Hippocampal formation (tissue), 2 donors: Measurements from ENCODE around the gene LEKR1.
"Not testable (repeated sequence)": the region's sequence is repeated elsewhere in the genome, so short reads cannot be mapped to it uniquely, and the experiment has no call there.

Experiments used
- DNase-seq, 2 donors: peaks; one replicate each; lab custom pipeline; 2025; lab: John Stamatoyannopoulos, UW

The LEKR1 gene

DNA sequence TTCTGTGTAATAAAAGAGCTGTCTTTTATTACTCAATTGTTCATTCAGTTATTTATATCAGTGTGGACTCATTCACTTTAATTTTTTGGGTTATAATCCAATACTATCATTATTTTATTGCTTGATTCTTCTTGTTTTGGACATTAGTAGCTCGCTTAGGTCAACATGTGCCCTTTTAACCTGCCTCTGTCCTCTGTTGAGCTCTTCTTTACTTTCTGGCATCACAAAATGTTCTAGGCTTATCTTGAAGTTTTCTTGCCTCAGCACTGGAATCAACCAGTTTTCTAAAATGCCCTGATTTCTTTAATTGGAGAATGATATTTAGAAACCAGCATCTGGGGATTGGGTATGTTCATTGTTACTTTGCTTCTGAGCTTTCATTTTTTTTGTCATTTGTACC, 82.2 kb downstream of the LEKR1 start:
- no peak for DNase-seq

DNA sequence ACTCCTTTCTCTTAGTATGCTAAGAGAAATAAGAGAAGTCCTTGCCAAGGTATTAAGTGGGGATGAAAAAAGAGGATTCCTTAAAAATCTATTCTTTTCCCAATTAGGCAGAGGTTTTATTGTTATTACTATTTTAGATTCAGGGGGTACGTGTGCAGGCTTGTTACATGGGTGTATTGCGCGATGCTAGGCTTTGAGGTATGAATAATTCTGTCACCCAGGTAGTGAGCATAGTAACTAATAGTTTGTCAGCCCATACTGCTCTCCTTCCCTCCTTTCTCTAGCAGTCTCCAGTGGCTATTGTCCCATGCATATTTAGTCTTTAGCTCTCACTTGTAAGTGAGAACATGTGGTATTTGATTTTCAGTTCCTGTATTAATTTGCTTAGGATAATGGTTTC, 83.9 kb downstream of the LEKR1 start:
- no peak for DNase-seq

DNA sequence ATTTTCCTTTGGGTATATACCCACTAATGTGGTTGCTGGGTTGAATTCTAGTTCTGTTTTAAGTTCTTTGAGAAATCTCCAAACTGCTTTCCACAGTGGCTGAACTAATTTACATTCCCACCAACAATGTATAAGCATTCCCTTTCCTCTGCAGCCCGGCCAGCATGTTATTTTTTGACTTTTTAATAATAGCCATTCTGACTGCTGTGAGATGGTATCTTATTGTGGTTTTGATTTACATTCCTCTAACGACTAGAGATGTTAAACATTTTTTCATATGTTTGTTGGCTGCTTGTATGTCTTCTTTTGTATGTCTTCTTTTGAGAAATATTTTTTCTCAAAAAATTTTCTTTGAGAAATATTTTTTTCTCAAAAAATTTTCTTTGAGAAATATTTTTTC, 84.7 kb downstream of the LEKR1 start:
- DNase-seq, result not testable (repeated sequence)

DNA sequence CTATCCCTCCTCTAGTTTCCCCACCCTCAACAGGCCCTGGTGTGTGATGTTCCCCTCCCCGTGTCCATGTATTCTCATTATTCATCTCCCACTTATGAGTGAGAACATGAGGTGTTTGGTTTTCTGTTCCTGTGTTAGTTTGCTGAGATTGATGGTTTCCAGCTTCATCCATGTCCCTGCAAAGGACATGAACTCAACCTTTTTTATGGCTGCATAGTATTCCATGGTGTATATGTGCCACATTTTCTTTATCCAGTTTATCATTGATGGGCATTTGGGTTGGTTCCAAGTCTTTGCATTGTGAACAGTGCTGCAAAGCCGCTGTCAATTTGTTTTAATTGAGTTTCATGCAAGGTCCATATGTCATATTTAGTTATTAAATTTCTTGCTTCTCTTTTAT, 88.1 kb downstream of the LEKR1 start:
- not testable (repeated sequence) for DNase-seq

GRCh38 chr3:156915372-156915771, 89.2 kb downstream of the LEKR1 start:
- DNase-seq, result no peak

DNA sequence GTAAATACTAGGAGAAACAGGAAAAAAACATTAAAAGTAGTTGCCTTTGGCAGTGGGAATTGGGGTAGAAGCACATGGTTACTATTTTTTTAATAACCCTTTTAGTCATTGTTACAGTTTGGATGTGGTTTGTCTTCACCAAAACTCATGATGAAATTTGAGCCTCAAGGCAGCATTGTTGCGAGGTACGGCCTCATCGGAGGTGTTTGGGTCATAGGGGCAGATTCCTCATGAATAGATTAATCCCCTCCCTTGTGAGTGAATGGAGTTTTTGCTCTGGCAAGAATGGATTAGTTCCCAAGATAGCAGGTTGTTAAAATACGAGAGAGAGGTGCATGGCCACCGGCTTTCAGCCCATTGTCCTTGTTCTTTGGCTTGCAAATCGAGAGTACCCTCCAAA, 92.6 kb downstream of the LEKR1 start:
- no peak for DNase-seq

DNA sequence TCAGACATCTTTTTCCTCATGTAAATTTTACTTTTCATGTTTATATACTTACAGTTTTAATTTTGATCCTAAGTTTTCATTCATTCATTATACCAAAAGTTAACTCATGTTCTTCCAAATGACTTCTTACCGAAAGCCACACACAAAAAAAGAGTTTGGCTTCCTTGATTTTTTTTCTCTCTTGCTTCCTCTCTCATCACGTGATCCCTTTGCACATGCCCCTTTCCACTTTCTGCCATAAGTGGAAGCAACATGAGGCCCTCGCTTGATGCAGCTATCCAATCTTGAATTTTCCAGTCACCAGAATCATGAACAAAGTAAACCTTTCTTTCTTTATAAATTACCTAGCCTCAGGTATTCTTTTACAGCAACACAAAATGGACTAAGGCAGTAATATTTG, 93.7 kb downstream of the LEKR1 start:
- no peak for DNase-seq

DNA sequence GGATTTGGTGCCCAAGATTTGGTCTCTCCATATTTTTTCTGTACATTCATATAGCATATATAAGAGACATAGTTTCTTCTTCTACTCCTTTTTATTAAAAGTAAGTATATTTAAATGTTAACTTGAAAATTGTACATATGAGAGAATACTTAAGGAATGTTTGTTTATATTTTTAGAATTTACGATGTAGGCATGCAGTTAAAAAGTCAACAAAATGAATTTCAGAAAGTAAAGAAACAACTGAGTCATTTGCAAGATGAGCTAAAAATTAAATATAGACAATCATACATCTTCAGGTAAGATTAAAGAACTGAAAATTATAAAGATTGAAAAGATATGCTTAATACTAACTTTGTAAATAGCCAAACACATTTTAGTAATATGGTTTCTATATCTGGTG, 94.2 kb downstream of the LEKR1 start:
- no peak for DNase-seq

DNA sequence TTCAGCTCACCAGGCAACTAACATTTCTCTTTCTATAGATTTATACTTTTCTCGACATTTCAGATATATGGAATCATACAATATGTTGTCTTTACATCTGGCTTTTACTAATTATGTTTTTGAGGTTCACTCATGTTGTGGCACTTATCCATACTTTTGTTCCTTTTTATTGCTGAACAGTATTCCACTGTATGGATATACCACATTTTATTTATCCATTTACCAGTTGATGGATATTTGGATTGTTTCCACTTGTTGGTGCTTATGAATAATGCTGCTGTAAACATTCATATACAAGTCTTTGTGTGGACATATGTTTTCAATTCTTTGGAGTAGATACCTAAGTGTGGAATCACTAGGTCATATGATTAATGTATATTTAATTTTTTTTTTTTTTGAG, 97.2 kb downstream of the LEKR1 start:
- DNase-seq, result no peak

DNA sequence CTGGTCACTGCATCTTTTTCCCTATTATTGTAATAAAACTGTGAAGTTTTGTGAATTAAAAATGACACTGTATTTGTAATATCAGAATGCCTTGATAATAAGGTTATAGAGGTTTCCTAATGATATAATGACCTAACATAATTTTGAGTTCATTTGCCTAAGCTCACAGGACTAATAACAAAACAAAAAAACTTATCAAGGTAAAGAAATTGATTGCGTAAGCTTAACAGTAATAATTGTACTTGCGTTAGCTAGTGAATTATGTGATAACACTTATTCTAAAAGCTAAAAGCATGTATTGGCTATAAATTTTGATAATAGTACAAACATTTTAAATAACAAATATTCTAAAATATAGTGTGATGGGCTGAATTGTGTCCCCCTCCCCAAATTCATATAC, 112.6 kb downstream of the LEKR1 start:
- no peak for DNase-seq

DNA sequence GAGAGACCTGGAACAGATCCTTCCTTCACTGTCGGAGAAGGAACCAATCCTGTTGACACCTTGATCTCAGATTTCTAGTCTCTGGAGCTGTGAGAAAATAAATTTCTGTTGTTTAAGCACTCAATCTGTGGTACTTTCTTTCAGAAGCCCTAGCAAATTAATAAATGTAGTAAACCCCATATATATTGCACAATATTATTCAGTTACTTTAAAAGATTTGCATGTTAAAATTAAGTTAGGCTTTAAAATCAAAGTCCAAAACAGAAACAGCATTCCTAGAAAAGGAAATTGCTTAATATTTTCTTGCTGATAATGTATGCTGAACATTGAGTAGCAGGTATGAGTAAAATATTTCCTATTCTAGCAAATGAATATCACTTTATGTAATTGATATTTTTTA, 113.2 kb downstream of the LEKR1 start:
- DNase-seq, result no peak

- no peak for DNase-seq
These were observed 115.2 kb downstream of the LEKR1 start for GRCh38 chr3:156941311-156941710.

- no peak for DNase-seq
These were observed 122.5 kb downstream of the LEKR1 start for GRCh38 chr3:156948402-156949210.

GRCh38 chr3:156952011-156952410, 125.9 kb downstream of the LEKR1 start:
- no peak for DNase-seq

DNA sequence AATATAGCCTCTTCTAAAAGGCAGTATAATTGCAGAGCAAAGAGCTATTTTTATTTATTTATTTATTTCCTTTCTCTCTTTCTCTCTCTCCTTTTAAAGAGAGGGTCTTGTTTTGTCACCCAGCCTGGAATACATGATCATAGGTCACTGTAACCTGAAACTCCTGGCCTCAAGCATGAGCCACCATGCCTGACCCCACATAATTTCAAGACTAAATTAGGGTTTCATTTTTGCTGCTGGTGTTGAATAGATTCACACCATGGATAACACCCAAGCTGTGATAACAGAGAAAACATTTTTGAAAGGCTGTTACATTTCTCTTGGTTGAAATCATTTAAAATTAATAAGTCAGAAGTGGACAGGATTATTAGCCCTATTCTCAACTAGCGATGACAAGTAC, 131.6 kb downstream of the LEKR1 start:
- no peak for DNase-seq

- DNase-seq, result no peak
These were observed 136.9 kb downstream of the LEKR1 start for GRCh38 chr3:156963096-156963495.

DNA sequence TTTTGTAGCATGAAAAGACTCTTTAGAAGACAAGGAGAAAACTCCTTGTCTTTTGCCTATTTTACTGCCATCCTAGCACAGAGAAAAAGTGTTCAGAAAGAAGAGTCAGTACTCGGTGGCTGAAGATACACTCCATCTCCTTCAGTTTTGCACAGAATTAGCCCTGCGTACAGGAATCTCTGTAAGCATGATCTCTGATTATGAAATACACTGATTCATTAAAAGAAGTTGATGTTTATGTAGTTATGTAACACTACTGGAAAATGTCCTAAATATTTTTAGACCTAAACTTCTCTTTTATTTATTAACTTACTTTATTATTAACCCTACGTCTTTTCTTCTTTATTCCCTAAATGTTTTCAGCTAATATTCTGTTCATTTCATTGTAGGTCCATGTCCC, 138.4 kb downstream of the LEKR1 start:
- no peak for DNase-seq

- DNase-seq, result not testable (repeated sequence)
These were observed 140.2 kb downstream of the LEKR1 start for GRCh38 chr3:156966349-156966748.

GRCh38 chr3:156973954-156974353, 147.8 kb downstream of the LEKR1 start:
- no peak for DNase-seq

DNA sequence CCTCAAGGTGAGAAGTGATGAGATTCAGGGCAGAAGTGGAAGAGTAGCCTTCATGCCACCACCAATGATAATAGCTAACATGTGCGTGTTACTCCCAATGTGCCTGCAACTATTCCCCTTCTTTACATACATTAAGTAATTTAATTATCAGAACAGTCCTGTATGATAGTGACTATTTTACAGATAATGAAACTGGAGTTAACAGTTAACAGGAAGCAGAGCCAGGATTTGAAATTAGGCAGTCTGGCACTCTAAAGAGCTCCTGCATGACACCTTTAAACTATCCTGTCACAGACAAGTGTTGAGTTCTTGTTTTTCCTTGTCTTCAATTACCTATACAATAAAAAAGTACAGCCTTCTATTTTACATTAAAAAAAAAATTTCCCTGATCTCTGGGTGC, 148.8 kb downstream of the LEKR1 start:
- no peak for DNase-seq

GRCh38 chr3:156975721-156976120, 149.6 kb downstream of the LEKR1 start:
- DNase-seq, result no peak

DNA sequence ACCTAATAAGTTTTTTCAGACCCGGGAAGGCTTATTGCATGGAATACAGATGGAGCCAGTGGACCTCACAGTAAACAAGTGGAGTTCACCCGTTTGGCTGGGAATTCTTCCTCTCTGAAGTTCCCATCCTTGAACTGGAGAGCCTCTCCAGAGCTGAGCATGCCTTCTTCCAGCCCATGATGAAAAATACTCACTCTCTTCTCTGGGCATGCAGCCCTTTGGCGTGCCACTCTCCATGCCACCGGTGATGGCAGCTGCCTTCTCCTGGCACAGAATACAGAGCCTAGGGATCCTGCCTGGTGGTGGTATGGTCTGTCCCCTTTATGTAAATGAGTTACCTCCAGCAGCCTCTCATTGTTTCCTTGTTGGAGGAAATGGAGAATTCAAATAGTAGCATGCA, 150.8 kb downstream of the LEKR1 start:
- DNase-seq, result no peak

GRCh38 chr3:156978481-156978961, 152.4 kb downstream of the LEKR1 start:
- DNase-seq, result peak in 1 of 2 donors; percentile 34

DNA sequence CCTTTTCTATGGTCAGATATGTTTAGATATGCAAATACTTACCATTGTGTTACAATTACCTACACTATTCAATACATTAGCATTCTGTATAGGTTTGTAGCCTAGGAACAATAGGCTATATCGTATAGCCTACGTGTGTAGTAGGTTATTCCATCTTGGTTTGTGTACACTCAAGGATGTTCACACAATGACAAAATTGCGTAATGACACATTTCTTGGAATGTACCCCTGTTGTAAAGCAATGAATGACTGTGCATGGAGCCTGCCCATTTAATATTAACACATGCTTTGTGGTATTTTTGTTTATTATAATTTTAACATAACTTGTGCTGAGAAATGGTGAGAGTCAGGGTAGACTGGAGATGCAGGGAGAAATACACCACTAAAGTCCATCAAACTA, 154.9 kb downstream of the LEKR1 start:
- DNase-seq, result no peak
